Esophagus muscularis mucosa (tissue), 4 donors: Measurements from ENCODE around the gene MCEMP1. TPM values are rescaled to one million over a fixed set of nuclear protein-coding genes. Genes with fewer than 3 reads are reported as not detected.

Source experiments
- DNase-seq: peaks from one replicate; pipeline ENCODE4 v3.0.0-alpha.2; 2017; ENCODE audit errors: extremely low spot score
- H3K27ac ChIP-seq, 4 donors: fragments of 200-600 bp; sonication (generic); replicated peaks in 1 of 4; 1 replicate in 3 of 4; 2 replicates in 1 of 4; pipeline ENCODE4 v1.5.1; 2016 to 2019; ENCODE audit warnings: mild to moderate bottlenecking in 1 of 4
- H3K27me3 ChIP-seq, 4 donors: fragments of 200-600 bp; sonication (generic); one replicate each; pipeline versions ENCODE4 v1.5.1 to v1.6.0; 2016 to 2019
- H3K36me3 ChIP-seq, 4 donors: fragments of 200-600 bp; sonication (generic); one replicate each; pipeline ENCODE4 v1.5.1; 2016 to 2019
- H3K4me1 ChIP-seq, 4 donors: fragments of 200-600 bp; sonication (generic); one replicate each; pipeline ENCODE4 v1.5.1; 2016 to 2019
- H3K4me3 ChIP-seq, 4 donors: fragments of 200-600 bp; sonication (generic); 1 replicate in 2 of 4; 2 replicates in 2 of 4; pipeline ENCODE4 v1.5.1; 2016 to 2019; ENCODE audit warnings: mild to moderate bottlenecking in 4 of 4, moderate library complexity in 1 of 4
- H3K9me3 ChIP-seq, 4 donors: fragments of 200-600 bp; sonication (generic); 1 replicate in 3 of 4; 2 replicates in 1 of 4; pipeline ENCODE4 v1.5.1; 2016 to 2019
- CTCF ChIP-seq, 3 experiments: fragments of 200-600 bp in 2 of 3; fragments of 450-650 bp in 1 of 3; sonication (generic) in 2 of 3; IDR thresholded peaks; one replicate each; pipeline ENCODE4 v1.5.1; 2017 to 2019; ENCODE audit warnings: antibody characterized with exemption in 3 of 3, mild to moderate bottlenecking in 2 of 3, moderate library complexity in 1 of 3
- EP300 ChIP-seq: sonication (generic); formaldehyde crosslinking; IDR thresholded peaks from one replicate; pipeline ENCODE4 v1.6.1; 2017; ENCODE audit warnings: antibody characterized with exemption
- POLR2A ChIP-seq: fragments of 450-650 bp; IDR thresholded peaks from one replicate; pipeline ENCODE4 v1.6.1; 2017; ENCODE audit warnings: antibody characterized with exemption, moderate library complexity, mild to moderate bottlenecking, low read depth
- POLR2AphosphoS5 ChIP-seq, 2 donors: sonication (generic); formaldehyde crosslinking; IDR thresholded peaks; one replicate each; pipeline ENCODE4 v1.6.1; 2017; ENCODE audit warnings: antibody characterized with exemption in 2 of 2
- WGBS: methylation state at CpG from one replicate; pipeline ENCODE4 v1.1.5; 2018; 5-methylcytosine and 5-hydroxymethylcytosine counted together
- intact Hi-C: fragments of 100-400 bp; cut with DNase I; formaldehyde crosslinking; loops from one replicate; pipeline ENCODE4 v1.15.1; 2023
- total RNA-seq, 4 donors: library from RNA; depleted of rRNA; stranded (reverse); fragments of >200 nt; gene quantifications; one replicate each; pipeline versions ENCODE4 v1.1.0 to v1.2.1, GENCODE V29; 2016

The MCEMP1 gene
- total RNA-seq, 4 donors from 2014 or later: 0.34 to 2.0 (median 0.42) TPM; not detected in 1

- no peak for DNase-seq
- no peaks in the 10 kb centered on the region for H3K9me3 ChIP-seq
- intact Hi-C loops: no loop called here
- TF ChIP-seq POLR2A (no peak), EP300 (no peak), POLR2AphosphoS5 (IDR thresholded peaks at IDR 0.05) (no peak), CTCF (IDR thresholded peaks at IDR 0.05) (no peak)
- WGBS: 49% methylated on average over 12 of the region's 12 CpGs
- H3K27ac ChIP-seq: no peak overlapping the region
- no peak overlapping the region for H3K4me3 ChIP-seq
- H3K27me3 ChIP-seq: peaks cover 0 to 64% (median 3%) of the 10 kb centered on the region in 4 donors
- peaks cover 0 to 8% (median 7%) of the 10 kb centered on the region in 4 donors for H3K36me3 ChIP-seq
- H3K4me1 ChIP-seq: peaks cover 10 to 33% (median 22%) of the 10 kb centered on the region in 4 donors
Measured at GRCh38 chr19:7677669-7678311, 900 bp downstream of the MCEMP1 start.

GRCh38 chr19:7678971-7679751 is 2.3 kb downstream of the MCEMP1 start:
- H3K27ac ChIP-seq: no peak overlapping the region
- intact Hi-C loops: no loop called here
- H3K27me3 ChIP-seq: peaks cover 0 to 54% (median 3%) of the 10 kb centered on the region in 4 donors
- H3K36me3 ChIP-seq: peaks cover 0 to 22% (median 21%) of the 10 kb centered on the region in 4 donors
- no peaks in the 10 kb centered on the region for H3K9me3 ChIP-seq
- no peak for TF ChIP-seq POLR2A
- no peak for TF ChIP-seq EP300
- TF ChIP-seq POLR2AphosphoS5 (IDR thresholded peaks at IDR 0.05): no peak
- no peak for TF ChIP-seq CTCF (IDR thresholded peaks at IDR 0.05)
- no peak overlapping the region for H3K4me3 ChIP-seq
- peaks cover 10 to 32% (median 22%) of the 10 kb centered on the region in 4 donors for H3K4me1 ChIP-seq
- 53% methylated on average over 28 of the region's 30 CpGs for WGBS
- DNase-seq: no peak

GRCh38 chr19:7679771-7680605 is 3.1 kb downstream of the MCEMP1 start:
- Histone ChIP-seq H3K4me3 (peak overlapping the region; percentile 75 to 100 (median 88)), H3K9me3 (no peaks in the 10 kb centered on the region), H3K27me3 (peaks cover 0 to 54% (median 3%) of the 10 kb centered on the region in 4 donors), H3K27ac (peak overlapping the region in 1 of 4 donors; percentile 90), H3K4me1 (peaks cover 10 to 29% (median 22%) of the 10 kb centered on the region in 4 donors), H3K36me3 (peaks cover 0 to 30% (median 24%) of the 10 kb centered on the region in 4 donors)
- TF ChIP-seq POLR2A: no peak
- no peak for DNase-seq
- intact Hi-C loops: loop anchor here (5.0 to 10.0 kb wide), 2 partner anchors 115 to 328 kb away; no protein-coding TSS in a partner anchor
- 54% methylated on average over 22 of the region's 22 CpGs for WGBS

- Histone ChIP-seq H3K36me3 (peaks cover 0 to 36% (median 27%) of the 10 kb centered on the region in 4 donors), H3K27me3 (peaks cover 0 to 46% (median 3%) of the 10 kb centered on the region in 4 donors), H3K4me1 (peaks cover 10 to 29% (median 22%) of the 10 kb centered on the region in 4 donors), H3K27ac (peak within 1 kb of the TSS; percentile 78 to 90 (median 84)), H3K4me3 (peak within 1 kb of the TSS; percentile 75 to 100 (median 88)), H3K9me3 (no peaks in the 10 kb centered on the region)
- DNase-seq: no peak
- WGBS: 0% methylated on average over 2 of the region's 79 CpGs
- peak; percentile 99 to 100 (median 99) for TF ChIP-seq CTCF (IDR thresholded peaks at IDR 0.05)
- TF ChIP-seq POLR2A: no peak
- peak; percentile 75 to 84 for TF ChIP-seq POLR2AphosphoS5 (IDR thresholded peaks at IDR 0.05)
- intact Hi-C loops: loop anchor here (1.0 to 10.0 kb wide), 3 partner anchors 28 to 328 kb away; no protein-coding TSS in a partner anchor
Measured at GRCh38 chr19:7680606-7681339, 3.9 kb downstream of the MCEMP1 start, which contains the start of gene TRAPPC5. Gene TRAPPC5, plus strand, starts transcription at chr19:7680833. Its CDS starts 1,421 bp downstream, at chr19:7682254.
